K562 (cell line): ENCODE results near the gene FAM83D. TPM values are rescaled to one million over a fixed set of nuclear protein-coding genes. Genes with fewer than 3 reads are reported as not detected.

ENCODE experiments used
- CEBPB ChIP-seq: fragments of 450-650 bp; IDR thresholded peaks from 2 replicates; pipeline ENCODE4 v1.6.1; 2016; ENCODE audit warnings: missing genetic modification characterization, missing compliant biosample characterization
- DNMT1 ChIP-seq: fragments of 450-650 bp; IDR thresholded peaks from 2 replicates; pipeline ENCODE4 v1.6.1; 2016; ENCODE audit warnings: antibody characterized with exemption, mild to moderate bottlenecking
- KLF13 ChIP-seq: fragments of 450-650 bp; IDR thresholded peaks from 2 replicates; pipeline ENCODE4 v1.6.1; 2016; ENCODE audit warnings: missing genetic modification characterization, low read depth, mild to moderate bottlenecking, missing compliant biosample characterization, moderate library complexity, borderline replicate concordance
- PHF8 ChIP-seq: fragments of 200-600 bp; sonication (generic); IDR thresholded peaks from 2 replicates; pipeline ENCODE4 v1.6.1; 2012; ENCODE audit warnings: mixed run types, mild to moderate bottlenecking, inconsistent platforms, low read length, moderate library complexity, borderline replicate concordance
- PPARD ChIP-seq: fragments of 250-450 bp; sonication (Bioruptor Pico); IDR thresholded peaks from 2 replicates; pipeline ENCODE4 v1.8.0; 2022; ENCODE audit warnings: inconsistent platforms, mild to moderate bottlenecking, moderate library complexity
- RHOXF2B ChIP-seq: fragments of 250-450 bp; sonication (Bioruptor Pico); conservative IDR thresholded peaks from 2 replicates; pipeline ENCODE4 v1.5.1; 2021
- SIX5 ChIP-seq, 2 experiments: IDR thresholded peaks; 2 replicates each; pipeline ENCODE4 v1.6.1; 2011; ENCODE audit warnings: low read length in 2 of 2, borderline replicate concordance in 1 of 2, low read depth in 1 of 2, mild to moderate bottlenecking in 1 of 2, moderate library complexity in 1 of 2; ENCODE audit not compliant: insufficient read depth in 1 of 2
- SMARCA5 ChIP-seq: fragments of 450-650 bp; IDR thresholded peaks from 2 replicates; pipeline ENCODE4 v1.6.1; 2016
- SNIP1 ChIP-seq: fragments of 450-650 bp; IDR thresholded peaks from 2 replicates; pipeline ENCODE4 v1.7.1; 2017; ENCODE audit warnings: low read depth, mild to moderate bottlenecking
- SREBF2 ChIP-seq: sonication (generic); formaldehyde crosslinking; IDR thresholded peaks from 2 replicates; pipeline ENCODE4 v1.4.0; 2020; ENCODE audit warnings: mild to moderate bottlenecking, missing genetic modification reagents
- ZNF263 ChIP-seq: sonication (generic); formaldehyde crosslinking; IDR thresholded peaks from 2 replicates; pipeline ENCODE4 v1.8.0; 2022; ENCODE audit warnings: mild to moderate bottlenecking, missing genetic modification reagents, borderline replicate concordance
- ZNF41 ChIP-seq: fragments of 250-450 bp; sonication (Bioruptor Pico); conservative IDR thresholded peaks from 2 replicates; pipeline ENCODE4 v1.4.0; 2020; ENCODE audit warnings: mild to moderate bottlenecking
- polyA plus RNA-seq, 8 experiments: library from polyadenylated mRNA; depleted of rRNA in 4 of 8; stranded (reverse) in 5 of 8; unstranded in 3 of 8; fragments of >200 nt; fragmentation: Nextera tagmentation in 2 of 8; fragmentation: Illumina TruSeq in 1 of 8; extraction: Ambion mirVana in 2 of 8; extraction: Trizol in 1 of 8; gene quantifications; 2 replicates each; pipeline versions ENCODE4 v1.2.1 to v1.2.3, GENCODE V29; 2011 to 2014; ENCODE audit warnings: inconsistent platforms in 1 of 8, missing spikeins in 1 of 8
- total RNA-seq, 7 experiments: library from RNA; depleted of rRNA in 6 of 7; stranded (reverse); fragments of >200 nt in 6 of 7; fragmentation: Illumina TruSeq in 2 of 7; extraction: Trizol in 2 of 7; gene quantifications; 2 replicates each; pipeline versions ENCODE4 v1.2.1 to v1.2.3, GENCODE V29; 2011 to 2021; ENCODE audit warnings: low replicate concordance in 1 of 7
- TF ChIP-seq, protein P1 (sequence below): fragments of 450-650 bp; formaldehyde crosslinking; IDR thresholded peaks from 2 replicates; pipeline ENCODE4 v1.4.0; 2020; ENCODE audit warnings: mild to moderate bottlenecking
- TF ChIP-seq, protein P2 (sequence below): sonication (generic); formaldehyde crosslinking; IDR thresholded peaks from 2 replicates; pipeline ENCODE4 v1.8.1; 2023; ENCODE audit warnings: mild to moderate bottlenecking, missing genetic modification reagents, moderate library complexity
- TF ChIP-seq, protein P3 (sequence below), 2 experiments: fragments of 450-650 bp; IDR thresholded peaks; 2 replicates each; pipeline ENCODE4 v1.6.1; 2016

Gene FAM83D
- total and polyA plus RNA-seq, 9 of the 15 experiments (the other 6 are each of a cell fraction or from before 2014, with no cell fraction given) = 8.2 to 66.1 (median 43.5) TPM

DNA sequence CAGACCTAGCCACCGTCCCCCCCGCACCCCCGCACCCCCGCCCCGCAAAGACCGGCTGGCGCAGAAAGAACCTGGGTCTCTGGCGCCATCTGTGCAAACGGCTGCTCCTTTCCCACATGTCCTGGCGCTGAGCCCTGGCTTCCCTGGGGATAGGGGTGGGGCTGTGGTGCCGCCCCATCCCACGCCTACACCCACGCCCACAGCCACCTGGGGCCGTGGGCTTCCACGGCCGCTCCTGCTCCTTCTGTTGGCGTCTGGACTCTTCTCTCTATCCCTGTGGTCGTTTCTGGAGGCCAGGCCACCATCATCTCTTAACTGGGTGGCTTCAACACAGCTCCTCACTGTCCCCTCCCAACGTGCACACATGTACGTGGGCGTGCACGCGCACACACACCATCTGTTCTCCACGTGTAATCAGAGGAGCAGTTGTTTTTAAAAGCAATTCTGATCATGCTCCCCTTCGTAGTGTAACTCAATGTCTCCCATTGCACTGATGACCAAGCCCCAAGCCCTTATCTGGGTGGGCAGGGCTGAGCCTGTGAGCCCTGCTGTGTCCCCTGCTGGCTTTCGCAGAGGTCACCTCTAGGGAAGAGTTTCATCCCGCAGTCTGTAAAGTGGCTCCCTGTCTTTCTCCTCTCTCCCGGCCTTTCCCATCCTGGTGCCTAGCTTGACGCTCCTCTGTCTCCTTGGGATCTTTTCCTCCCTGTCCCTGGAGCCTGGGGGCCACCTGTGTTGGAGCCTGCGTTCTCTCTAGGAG is 31.9 kb upstream of the FAM83D start (continued):
- TF ChIP-seq RHOXF2B (CRISPR knock-in tag) (no peak), KLF13 (tag) (no peak; the same call in 1 of the 2 replicates), SNIP1 (no peak), CEBPB (tag) (no peak), ZNF41 (CRISPR knock-in tag) (no peak), SIX5 (IDR thresholded peaks at IDR 0.05; ENCODE audit: borderline replicate concordance in 1 of 2, insufficient read depth in 1 of 2, low read depth in 1 of 2, low read length in 2 of 2) (no peak), SMARCA5 (no peak), SREBF2 (no peak), PHF8 (no peak), DNMT1 (no peak), ZNF263 (CRISPR knock-in tag) (no peak), PPARD (CRISPR knock-in tag) (no peak)
- TF ChIP-seq, protein P1, sequence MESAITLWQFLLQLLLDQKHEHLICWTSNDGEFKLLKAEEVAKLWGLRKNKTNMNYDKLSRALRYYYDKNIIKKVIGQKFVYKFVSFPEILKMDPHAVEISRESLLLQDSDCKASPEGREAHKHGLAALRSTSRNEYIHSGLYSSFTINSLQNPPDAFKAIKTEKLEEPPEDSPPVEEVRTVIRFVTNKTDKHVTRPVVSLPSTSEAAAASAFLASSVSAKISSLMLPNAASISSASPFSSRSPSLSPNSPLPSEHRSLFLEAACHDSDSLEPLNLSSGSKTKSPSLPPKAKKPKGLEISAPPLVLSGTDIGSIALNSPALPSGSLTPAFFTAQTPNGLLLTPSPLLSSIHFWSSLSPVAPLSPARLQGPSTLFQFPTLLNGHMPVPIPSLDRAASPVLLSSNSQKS (CRISPR knock-in tag) = no peak
- TF ChIP-seq, protein P2, sequence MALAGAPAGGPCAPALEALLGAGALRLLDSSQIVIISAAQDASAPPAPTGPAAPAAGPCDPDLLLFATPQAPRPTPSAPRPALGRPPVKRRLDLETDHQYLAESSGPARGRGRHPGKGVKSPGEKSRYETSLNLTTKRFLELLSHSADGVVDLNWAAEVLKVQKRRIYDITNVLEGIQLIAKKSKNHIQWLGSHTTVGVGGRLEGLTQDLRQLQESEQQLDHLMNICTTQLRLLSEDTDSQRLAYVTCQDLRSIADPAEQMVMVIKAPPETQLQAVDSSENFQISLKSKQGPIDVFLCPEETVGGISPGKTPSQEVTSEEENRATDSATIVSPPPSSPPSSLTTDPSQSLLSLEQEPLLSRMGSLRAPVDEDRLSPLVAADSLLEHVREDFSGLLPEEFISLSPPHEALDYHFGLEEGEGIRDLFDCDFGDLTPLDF (CRISPR knock-in tag) = no peak
- TF ChIP-seq, protein P3, sequence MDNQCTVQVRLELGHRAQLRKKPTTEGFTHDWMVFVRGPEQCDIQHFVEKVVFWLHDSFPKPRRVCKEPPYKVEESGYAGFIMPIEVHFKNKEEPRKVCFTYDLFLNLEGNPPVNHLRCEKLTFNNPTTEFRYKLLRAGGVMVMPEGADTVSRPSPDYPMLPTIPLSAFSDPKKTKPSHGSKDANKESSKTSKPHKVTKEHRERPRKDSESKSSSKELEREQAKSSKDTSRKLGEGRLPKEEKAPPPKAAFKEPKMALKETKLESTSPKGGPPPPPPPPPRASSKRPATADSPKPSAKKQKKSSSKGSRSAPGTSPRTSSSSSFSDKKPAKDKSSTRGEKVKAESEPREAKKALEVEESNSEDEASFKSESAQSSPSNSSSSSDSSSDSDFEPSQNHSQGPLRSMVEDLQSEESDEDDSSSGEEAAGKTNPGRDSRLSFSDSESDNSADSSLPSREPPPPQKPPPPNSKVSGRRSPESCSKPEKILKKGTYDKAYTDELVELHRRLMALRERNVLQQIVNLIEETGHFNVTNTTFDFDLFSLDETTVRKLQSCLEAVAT (IDR thresholded peaks at IDR 0.05) = no peak
- TF ChIP-seq, all 486 proteins: peak for 22
